ENCODE measurements around the gene TECR. TPM values are rescaled to one million over a fixed set of nuclear protein-coding genes. Genes with fewer than 3 reads are reported as not detected.

Gene TECR
- total RNA-seq, 1 experiment from 2014 or later, result 232 TPM

DNA sequence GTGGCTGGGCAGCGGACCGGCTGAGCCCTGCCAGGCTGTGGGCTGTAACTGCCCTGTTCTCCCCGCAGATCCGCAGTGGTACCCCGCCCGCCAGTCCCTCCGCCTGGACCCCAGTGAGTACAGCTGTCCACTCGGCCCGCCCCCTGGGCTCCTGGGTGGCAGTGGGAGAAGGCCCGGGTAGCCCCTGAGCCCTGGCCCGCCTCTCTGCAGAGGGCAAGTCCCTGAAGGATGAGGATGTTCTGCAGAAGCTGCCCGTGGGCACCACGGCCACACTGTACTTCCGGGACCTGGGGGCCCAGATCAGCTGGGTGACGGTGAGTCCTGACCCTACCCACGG lies 34.2 kb downstream of the TECR start:
- H3K27ac ChIP-seq (ENCODE audit: low read depth, low read length), result peak overlapping the region; percentile 37; the same call in 1 of the 2 replicates
- no peak for TF ChIP-seq POLR2AphosphoS5 (IDR thresholded peaks at IDR 0.05; ENCODE audit: low read depth, low read length)
- TF ChIP-seq, protein P1, sequence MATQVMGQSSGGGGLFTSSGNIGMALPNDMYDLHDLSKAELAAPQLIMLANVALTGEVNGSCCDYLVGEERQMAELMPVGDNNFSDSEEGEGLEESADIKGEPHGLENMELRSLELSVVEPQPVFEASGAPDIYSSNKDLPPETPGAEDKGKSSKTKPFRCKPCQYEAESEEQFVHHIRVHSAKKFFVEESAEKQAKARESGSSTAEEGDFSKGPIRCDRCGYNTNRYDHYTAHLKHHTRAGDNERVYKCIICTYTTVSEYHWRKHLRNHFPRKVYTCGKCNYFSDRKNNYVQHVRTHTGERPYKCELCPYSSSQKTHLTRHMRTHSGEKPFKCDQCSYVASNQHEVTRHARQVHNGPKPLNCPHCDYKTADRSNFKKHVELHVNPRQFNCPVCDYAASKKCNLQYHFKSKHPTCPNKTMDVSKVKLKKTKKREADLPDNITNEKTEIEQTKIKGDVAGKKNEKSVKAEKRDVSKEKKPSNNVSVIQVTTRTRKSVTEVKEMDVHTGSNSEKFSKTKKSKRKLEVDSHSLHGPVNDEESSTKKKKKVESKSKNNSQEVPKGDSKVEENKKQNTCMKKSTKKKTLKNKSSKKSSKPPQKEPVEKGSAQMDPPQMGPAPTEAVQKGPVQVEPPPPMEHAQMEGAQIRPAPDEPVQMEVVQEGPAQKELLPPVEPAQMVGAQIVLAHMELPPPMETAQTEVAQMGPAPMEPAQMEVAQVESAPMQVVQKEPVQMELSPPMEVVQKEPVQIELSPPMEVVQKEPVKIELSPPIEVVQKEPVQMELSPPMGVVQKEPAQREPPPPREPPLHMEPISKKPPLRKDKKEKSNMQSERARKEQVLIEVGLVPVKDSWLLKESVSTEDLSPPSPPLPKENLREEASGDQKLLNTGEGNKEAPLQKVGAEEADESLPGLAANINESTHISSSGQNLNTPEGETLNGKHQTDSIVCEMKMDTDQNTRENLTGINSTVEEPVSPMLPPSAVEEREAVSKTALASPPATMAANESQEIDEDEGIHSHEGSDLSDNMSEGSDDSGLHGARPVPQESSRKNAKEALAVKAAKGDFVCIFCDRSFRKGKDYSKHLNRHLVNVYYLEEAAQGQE (IDR thresholded peaks at IDR 0.05; ENCODE audit: low read depth), result no peak
- no peak for TF ChIP-seq FOSL1 (IDR thresholded peaks at IDR 0.05; ENCODE audit: low read depth)
- TF ChIP-seq CBX3 (IDR thresholded peaks at IDR 0.05; ENCODE audit: low read depth), result no peak
- TF ChIP-seq POLR2A (IDR thresholded peaks at IDR 0.05; ENCODE audit: borderline replicate concordance, extremely low read depth, insufficient read depth, insufficient read length), result no peak
- no peak for TF ChIP-seq YY1 (IDR thresholded peaks at IDR 0.05; ENCODE audit: extremely low read depth, insufficient replicate concordance, low read depth, low read length)
- no peak for TF ChIP-seq ZFX (IDR thresholded peaks at IDR 0.05)
- no peak for TF ChIP-seq SRF (IDR thresholded peaks at IDR 0.05; ENCODE audit: low read depth)
- TF ChIP-seq RAD21 (IDR thresholded peaks at IDR 0.05; ENCODE audit: low read depth), result no peak
- TF ChIP-seq, protein P2, sequence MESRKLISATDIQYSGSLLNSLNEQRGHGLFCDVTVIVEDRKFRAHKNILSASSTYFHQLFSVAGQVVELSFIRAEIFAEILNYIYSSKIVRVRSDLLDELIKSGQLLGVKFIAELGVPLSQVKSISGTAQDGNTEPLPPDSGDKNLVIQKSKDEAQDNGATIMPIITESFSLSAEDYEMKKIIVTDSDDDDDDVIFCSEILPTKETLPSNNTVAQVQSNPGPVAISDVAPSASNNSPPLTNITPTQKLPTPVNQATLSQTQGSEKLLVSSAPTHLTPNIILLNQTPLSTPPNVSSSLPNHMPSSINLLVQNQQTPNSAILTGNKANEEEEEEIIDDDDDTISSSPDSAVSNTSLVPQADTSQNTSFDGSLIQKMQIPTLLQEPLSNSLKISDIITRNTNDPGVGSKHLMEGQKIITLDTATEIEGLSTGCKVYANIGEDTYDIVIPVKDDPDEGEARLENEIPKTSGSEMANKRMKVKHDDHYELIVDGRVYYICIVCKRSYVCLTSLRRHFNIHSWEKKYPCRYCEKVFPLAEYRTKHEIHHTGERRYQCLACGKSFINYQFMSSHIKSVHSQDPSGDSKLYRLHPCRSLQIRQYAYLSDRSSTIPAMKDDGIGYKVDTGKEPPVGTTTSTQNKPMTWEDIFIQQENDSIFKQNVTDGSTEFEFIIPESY (IDR thresholded peaks at IDR 0.05; ENCODE audit: extremely low read depth, insufficient replicate concordance, low read length), result no peak
- no peak for TF ChIP-seq EZH2 (IDR thresholded peaks at IDR 0.05)
- TF ChIP-seq, protein P3, sequence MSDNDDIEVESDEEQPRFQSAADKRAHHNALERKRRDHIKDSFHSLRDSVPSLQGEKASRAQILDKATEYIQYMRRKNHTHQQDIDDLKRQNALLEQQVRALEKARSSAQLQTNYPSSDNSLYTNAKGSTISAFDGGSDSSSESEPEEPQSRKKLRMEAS (IDR thresholded peaks at IDR 0.05), result no peak
- TF ChIP-seq, protein P4, sequence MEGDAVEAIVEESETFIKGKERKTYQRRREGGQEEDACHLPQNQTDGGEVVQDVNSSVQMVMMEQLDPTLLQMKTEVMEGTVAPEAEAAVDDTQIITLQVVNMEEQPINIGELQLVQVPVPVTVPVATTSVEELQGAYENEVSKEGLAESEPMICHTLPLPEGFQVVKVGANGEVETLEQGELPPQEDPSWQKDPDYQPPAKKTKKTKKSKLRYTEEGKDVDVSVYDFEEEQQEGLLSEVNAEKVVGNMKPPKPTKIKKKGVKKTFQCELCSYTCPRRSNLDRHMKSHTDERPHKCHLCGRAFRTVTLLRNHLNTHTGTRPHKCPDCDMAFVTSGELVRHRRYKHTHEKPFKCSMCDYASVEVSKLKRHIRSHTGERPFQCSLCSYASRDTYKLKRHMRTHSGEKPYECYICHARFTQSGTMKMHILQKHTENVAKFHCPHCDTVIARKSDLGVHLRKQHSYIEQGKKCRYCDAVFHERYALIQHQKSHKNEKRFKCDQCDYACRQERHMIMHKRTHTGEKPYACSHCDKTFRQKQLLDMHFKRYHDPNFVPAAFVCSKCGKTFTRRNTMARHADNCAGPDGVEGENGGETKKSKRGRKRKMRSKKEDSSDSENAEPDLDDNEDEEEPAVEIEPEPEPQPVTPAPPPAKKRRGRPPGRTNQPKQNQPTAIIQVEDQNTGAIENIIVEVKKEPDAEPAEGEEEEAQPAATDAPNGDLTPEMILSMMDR (IDR thresholded peaks at IDR 0.05 in 2 of 3, conservative IDR thresholded peaks at IDR 0.05 in 1 of 3; ENCODE audit: borderline replicate concordance in 1 of 3, insufficient read depth in 1 of 3, low read depth in 2 of 3, low read length in 2 of 3), result no peak
- no peak for TF ChIP-seq ZNF274 (IDR thresholded peaks at IDR 0.05; ENCODE audit: low read depth, low read length)
- TF ChIP-seq, protein P5, sequence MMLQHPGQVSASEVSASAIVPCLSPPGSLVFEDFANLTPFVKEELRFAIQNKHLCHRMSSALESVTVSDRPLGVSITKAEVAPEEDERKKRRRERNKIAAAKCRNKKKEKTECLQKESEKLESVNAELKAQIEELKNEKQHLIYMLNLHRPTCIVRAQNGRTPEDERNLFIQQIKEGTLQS (IDR thresholded peaks at IDR 0.05), result no peak
- no peak for TF ChIP-seq CEBPB (IDR thresholded peaks at IDR 0.05; ENCODE audit: low read depth)
- TF ChIP-seq TCF7L2 (IDR thresholded peaks at IDR 0.05; ENCODE audit: borderline replicate concordance, extremely low read depth, insufficient read depth, insufficient read length), result no peak
- no peaks in the 10 kb centered on the region for H3K9me2 ChIP-seq (ENCODE audit: insufficient read depth)
- no peak overlapping the region for H3K9ac ChIP-seq (ENCODE audit: low read length)
- no peaks in the 10 kb centered on the region for H3K9me3 ChIP-seq (ENCODE audit: control insufficient read depth in 1 of 2, insufficient read depth in 1 of 2, low read depth in 1 of 2, low read length in 2 of 2)
- no peak overlapping the region; the same call in 1 of the 2 replicates for H3K4me2 ChIP-seq (ENCODE audit: low read length)
- peaks cover 7 to 19% of the 10 kb centered on the region in 2 experiments; a peak in 3 of 4 replicates for H3K4me1 ChIP-seq (ENCODE audit: control insufficient read depth in 1 of 2, insufficient read depth in 2 of 2, low read length in 2 of 2)
- ChIA-PET RAD21 (ENCODE audit: low non-redundant PET in 1 of 2, low total read pairs in 2 of 2, uncharacterized antibody in 2 of 2, unreplicated experiment in 2 of 2) (no interaction called here), CTCF (no interaction called here), POLR2A (no interaction called here)
- DNase-seq (ENCODE audit: low read depth, low spot score), result no peak
- ATAC-seq, result no peak
- H3K79me2 ChIP-seq (ENCODE audit: insufficient read depth, low read length), result peaks cover 55% of the 10 kb centered on the region
- BruUV-seq (replicated peaks), result no TSS peak
- H3K4me3 ChIP-seq (replicated peaks in 1 of 2; ENCODE audit: low read depth in 1 of 2, low read length in 2 of 2), result no peak overlapping the region
- H4K20me1 ChIP-seq (ENCODE audit: insufficient read depth), result no peaks in the 10 kb centered on the region
- peaks cover 0 to 4% of the 10 kb centered on the region in 2 experiments; a peak in 2 of 4 replicates for H3K36me3 ChIP-seq (ENCODE audit: control insufficient read depth in 1 of 2, insufficient read depth in 2 of 2, low read length in 2 of 2)
- H2AFZ ChIP-seq (ENCODE audit: low read depth, low read length, poor library complexity, severe bottlenecking), result no peak overlapping the region
- no peaks in the 10 kb centered on the region for H3K27me3 ChIP-seq (ENCODE audit: insufficient read depth, low read length)
- intact Hi-C loops (cut with micrococcal nuclease), result no loop called here
